Osteoblast (primary cell): ENCODE data around the gene RPS27L. TPM values are rescaled to one million over a fixed set of nuclear protein-coding genes. Genes with fewer than 3 reads are reported as not detected.

Source experiments
- DNase-seq: peaks from one replicate; pipeline ENCODE4 v3.0.0; 2011; ENCODE audit warnings: low spot score, mixed read lengths; ENCODE audit not compliant: insufficient read length; ENCODE audit errors: missing footprints
- H2AFZ ChIP-seq: 2 replicates; pipeline ENCODE4 v1.6.0; 2011; ENCODE audit warnings: mild to moderate bottlenecking, low read length
- H3K27ac ChIP-seq: 2 replicates; pipeline ENCODE4 v1.5.1; 2011; ENCODE audit warnings: mild to moderate bottlenecking, low read depth, low read length, moderate library complexity
- H3K27me3 ChIP-seq: 2 replicates; pipeline ENCODE4 v1.6.0; 2012; ENCODE audit warnings: mild to moderate bottlenecking, control low read depth, inconsistent platforms, low read length, moderate library complexity; ENCODE audit not compliant: insufficient read depth
- H3K36me3 ChIP-seq: 2 replicates; pipeline ENCODE4 v1.5.1; 2011; ENCODE audit warnings: mild to moderate bottlenecking, low read length, control low read depth, moderate library complexity; ENCODE audit not compliant: insufficient read depth
- H3K4me1 ChIP-seq: 2 replicates; pipeline ENCODE4 v1.5.1; 2011; ENCODE audit warnings: mild to moderate bottlenecking, low read length, control low read depth, moderate library complexity; ENCODE audit not compliant: insufficient read depth
- H3K4me2 ChIP-seq: 2 replicates; pipeline ENCODE4 v1.6.0; 2011; ENCODE audit warnings: mild to moderate bottlenecking, low read length; ENCODE audit not compliant: insufficient read depth
- H3K4me3 ChIP-seq: fragments of 200-600 bp; sonication (generic); 3 replicates; pipeline ENCODE4 v1.5.1; 2012; ENCODE audit warnings: mild to moderate bottlenecking, low read length, inconsistent platforms; ENCODE audit not compliant: insufficient read depth
- H3K79me2 ChIP-seq: 2 replicates; pipeline ENCODE4 v1.6.0; 2012; ENCODE audit warnings: mild to moderate bottlenecking, low read length, control low read depth, inconsistent platforms; ENCODE audit not compliant: insufficient read depth
- H3K9me3 ChIP-seq: 2 replicates; pipeline ENCODE4 v1.5.1; 2011; ENCODE audit warnings: low read depth, low read length, control low read depth
- H4K20me1 ChIP-seq: 2 replicates; pipeline ENCODE4 v1.6.0; 2012; ENCODE audit warnings: mild to moderate bottlenecking, low read length, control low read depth; ENCODE audit not compliant: insufficient read depth
- CTCF ChIP-seq: IDR thresholded peaks from 2 replicates; pipeline ENCODE4 v1.5.1; 2011; ENCODE audit warnings: mild to moderate bottlenecking, low read depth, low read length, moderate library complexity; ENCODE audit errors: extremely low read depth
- total RNA-seq: library from RNA; depleted of rRNA; stranded (reverse); fragments of >200 nt; gene quantifications from 2 replicates; pipeline ENCODE4 v1.2.3, GENCODE V29; 2012

Gene RPS27L
- total RNA-seq, 1 donor = 281 TPM

- TF ChIP-seq CTCF = no peak
- H4K20me1 ChIP-seq = no peaks in the 10 kb centered on the region
- H3K4me1 ChIP-seq = no peaks in the 10 kb centered on the region
- H3K4me3 ChIP-seq = no peak overlapping the region
- no peaks in the 10 kb centered on the region for H3K79me2 ChIP-seq
- H3K27me3 ChIP-seq = no peaks in the 10 kb centered on the region
- DNase-seq = no peak
- H3K4me2 ChIP-seq = no peak overlapping the region
- H3K36me3 ChIP-seq = no peaks in the 10 kb centered on the region
- H3K27ac ChIP-seq = no peak overlapping the region
- H3K9me3 ChIP-seq = no peaks in the 10 kb centered on the region
- H2AFZ ChIP-seq = peak overlapping the region; percentile 57
Observed at GRCh38 chr15:63169788-63170187, 12.5 kb upstream of the RPS27L start.

- Histone ChIP-seq H2AFZ (no peak overlapping the region), H3K4me3 (no peak overlapping the region), H3K4me1 (no peaks in the 10 kb centered on the region), H4K20me1 (no peaks in the 10 kb centered on the region), H3K9me3 (no peaks in the 10 kb centered on the region), H3K27ac (no peak overlapping the region), H3K36me3 (no peaks in the 10 kb centered on the region), H3K79me2 (no peaks in the 10 kb centered on the region), H3K27me3 (no peaks in the 10 kb centered on the region), H3K4me2 (no peak overlapping the region)
- DNase-seq = no peak
- peak; percentile 27 for TF ChIP-seq CTCF
Observed at GRCh38 chr15:63166219-63166618, 8.9 kb upstream of the RPS27L start.

GRCh38 chr15:63165166-63165859, 8.0 kb upstream of the RPS27L start:
- Histone ChIP-seq H3K4me3 (no peak overlapping the region), H3K9me3 (no peaks in the 10 kb centered on the region), H3K4me2 (no peak overlapping the region), H3K36me3 (no peaks in the 10 kb centered on the region), H4K20me1 (no peaks in the 10 kb centered on the region), H3K79me2 (no peaks in the 10 kb centered on the region), H2AFZ (no peak overlapping the region), H3K4me1 (no peaks in the 10 kb centered on the region), H3K27ac (no peak overlapping the region), H3K27me3 (no peaks in the 10 kb centered on the region)
- no peak for TF ChIP-seq CTCF
- no peak for DNase-seq

DNA sequence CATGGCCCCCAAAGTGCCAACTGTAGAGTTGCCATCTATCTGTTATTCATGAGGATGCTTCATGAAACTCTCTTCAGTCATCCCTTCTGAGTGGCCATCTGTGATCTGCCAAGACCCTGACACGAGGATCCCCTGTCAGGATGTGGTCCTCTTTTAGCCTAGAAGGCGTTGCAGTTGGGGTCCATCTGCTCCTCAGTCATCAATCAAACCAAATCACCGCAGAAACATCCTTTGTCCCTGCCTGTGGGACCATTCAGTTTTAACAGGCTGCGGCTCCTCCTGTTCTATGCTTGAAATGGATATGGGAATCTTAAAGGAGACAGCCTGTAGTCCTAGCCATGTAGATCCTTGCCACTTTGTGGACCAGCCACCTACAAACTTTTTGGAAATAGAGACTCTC, 5.9 kb upstream of the RPS27L start:
- no peak for TF ChIP-seq CTCF
- H3K27ac ChIP-seq = no peak overlapping the region
- H2AFZ ChIP-seq = no peak overlapping the region

More for the DNA sequence above, 5.9 kb upstream of the RPS27L start:
- Histone ChIP-seq H3K4me2 (no peak overlapping the region), H4K20me1 (no peaks in the 10 kb centered on the region), H3K4me1 (peaks cover 1% of the 10 kb centered on the region), H3K79me2 (peaks cover 5% of the 10 kb centered on the region), H3K9me3 (no peaks in the 10 kb centered on the region), H3K36me3 (no peaks in the 10 kb centered on the region), H3K27me3 (no peaks in the 10 kb centered on the region), H3K4me3 (no peak overlapping the region)
- no peak for DNase-seq
